Germinal center (tissue), 1 donor: ENCODE results near the gene TACC3.

ENCODE experiments used
- DNase-seq: peaks from one replicate; pipeline ENCODE4 v3.0.0; 2012; ENCODE audit warnings: mixed read lengths, low spot score

Gene TACC3

GRCh38 chr4:1703867-1704266 is 17.5 kb upstream of the TACC3 start:
- DNase-seq: no peak

- DNase-seq: no peak
These were observed 15.6 kb upstream of the TACC3 start for GRCh38 chr4:1705732-1706131.

GRCh38 chr4:1706358-1706757 is 15.0 kb upstream of the TACC3 start:
- DNase-seq: no peak

- DNase-seq: no peak
These were observed 12.7 kb upstream of the TACC3 start for GRCh38 chr4:1708581-1708980.

- no peak for DNase-seq
These were observed 10.2 kb upstream of the TACC3 start for GRCh38 chr4:1711055-1711570.

GRCh38 chr4:1711571-1712215 is 9.6 kb upstream of the TACC3 start:
- DNase-seq: no peak

- peak; percentile 96 for DNase-seq
These were observed 8.9 kb upstream of the TACC3 start, which contains the start of gene SLBP for GRCh38 chr4:1712216-1713002. Gene SLBP (minus strand): TSS chr4:1712319. CDS start chr4:1712188, 131 bp downstream.

GRCh38 chr4:1713003-1713851 is 8.1 kb upstream of the TACC3 start:
- peak; percentile 27 for DNase-seq

- no peak for DNase-seq
These were observed 6.9 kb upstream of the TACC3 start for GRCh38 chr4:1714303-1715001.

- peak; percentile 64 for DNase-seq
These were observed 6.1 kb upstream of the TACC3 start for GRCh38 chr4:1715002-1715758.

GRCh38 chr4:1716065-1716945 is 5.0 kb upstream of the TACC3 start:
- no peak for DNase-seq

- no peak for DNase-seq
These were observed 3.9 kb upstream of the TACC3 start for GRCh38 chr4:1717129-1718094.

- DNase-seq: peak; percentile 54
These were observed 3.0 kb upstream of the TACC3 start for GRCh38 chr4:1718095-1718850.

GRCh38 chr4:1720163-1720983 is 948 bp upstream of the TACC3 start:
- peak; percentile 44 for DNase-seq

GRCh38 chr4:1721666-1722550 is 587 bp downstream of the TACC3 start:
- no peak for DNase-seq

- DNase-seq: no peak
These were observed 1.3 kb downstream of the TACC3 start for GRCh38 chr4:1722551-1723118.
